Endothelial cell of umbilical vein (primary cell): ENCODE measurements around the gene SCAF11. TPM values are rescaled to one million over a fixed set of nuclear protein-coding genes. Genes with fewer than 3 reads are reported as not detected.

Source experiments
- BruUV-seq: library from RNA; stranded (reverse); fragments of 400-500 nt; replicated peaks from 2 replicates; lab custom pipeline; 2021; lab: Mats Ljungman, UMichigan
- CTCF ChIA-PET: fragments of 300-600, 350-600 bp; sonication (Branson Sonifier 250); formaldehyde crosslinking; loops from one replicate; lab custom pipeline; 2021; ENCODE audit warnings: antibody characterized with exemption, inconsistent platforms; lab: Charles Lee
- POLR2A ChIA-PET: fragments of 300-600, 350-600 bp; sonication (Branson Sonifier 250); formaldehyde crosslinking; loops from one replicate; lab custom pipeline; 2021; ENCODE audit warnings: antibody characterized with exemption, inconsistent platforms; lab: Charles Lee
- DNase-seq: peaks from one replicate; pipeline ENCODE4 v3.0.0-alpha.2; 2011; ENCODE audit warnings: low read depth, low spot score
- FAIRE-seq: peaks from 2 replicates; lab custom pipeline; 2011; peaks lifted over from hg19 to GRCh38; lab: Jason Lieb, UNC
- H2AFZ ChIP-seq: 2 replicates; pipeline ENCODE4 v1.6.0; 2012; ENCODE audit warnings: low read depth, low read length, control low read depth, inconsistent platforms
- H3K27ac ChIP-seq: 2 replicates; pipeline ENCODE4 v1.5.1; 2011; ENCODE audit warnings: low read depth, mild to moderate bottlenecking, control low read depth, low read length, moderate library complexity; ENCODE audit not compliant: insufficient read depth
- H3K27me3 ChIP-seq, 2 experiments: 2 replicates each; pipeline versions ENCODE4 v1.6.0 to v1.6.1; 2011; ENCODE audit warnings: low read length in 2 of 2, mixed read lengths in 1 of 2; ENCODE audit not compliant: control insufficient read depth in 2 of 2, insufficient read depth in 2 of 2
- H3K36me3 ChIP-seq, 2 experiments: 2 replicates in 1 of 2; 3 replicates in 1 of 2; pipeline ENCODE4 v1.5.1; 2011; ENCODE audit warnings: low read length in 2 of 2, mild to moderate bottlenecking in 1 of 2, moderate library complexity in 1 of 2; ENCODE audit not compliant: control insufficient read depth in 2 of 2, insufficient read depth in 2 of 2; ENCODE audit errors: extremely low read depth in 1 of 2
- H3K4me1 ChIP-seq: 3 replicates; pipeline ENCODE4 v1.5.1; 2011; ENCODE audit warnings: mild to moderate bottlenecking, low read length; ENCODE audit not compliant: control insufficient read depth, insufficient read depth; ENCODE audit errors: extremely low read depth
- H3K4me2 ChIP-seq: 2 replicates; pipeline ENCODE4 v1.6.1; 2011; ENCODE audit warnings: low read length, control low read depth, mixed read lengths; ENCODE audit not compliant: insufficient read depth
- H3K4me3 ChIP-seq, 3 experiments: fragments of 200-600 bp in 1 of 3; sonication (generic), shearing (Covaris generic) in 1 of 3; replicated peaks in 1 of 3; 2 replicates each; pipeline ENCODE4 v1.5.1; 2011 to 2016; ENCODE audit warnings: control low read depth in 3 of 3, low read length in 3 of 3, mild to moderate bottlenecking in 2 of 3, inconsistent platforms in 1 of 3, low read depth in 1 of 3, moderate library complexity in 1 of 3; ENCODE audit not compliant: insufficient read depth in 1 of 3
- H3K79me2 ChIP-seq: 2 replicates; pipeline ENCODE4 v1.6.0; 2012; ENCODE audit warnings: low read length, inconsistent platforms; ENCODE audit not compliant: control insufficient read depth, insufficient read depth
- H3K9ac ChIP-seq: replicated peaks from 2 replicates; pipeline ENCODE3; 2011; ENCODE audit warnings: low read length, control low read depth; ENCODE audit not compliant: insufficient read depth; ENCODE audit errors: extremely low read depth
- H3K9me1 ChIP-seq: replicated peaks from 3 replicates; pipeline ENCODE4 v1.6.0; 2011; ENCODE audit warnings: mild to moderate bottlenecking, low read length; ENCODE audit not compliant: control insufficient read depth, insufficient read depth; ENCODE audit errors: extremely low read depth
- H3K9me3 ChIP-seq: replicated peaks from 2 replicates; pipeline ENCODE4 v1.5.1; 2012; ENCODE audit warnings: low read length, inconsistent platforms; ENCODE audit not compliant: control insufficient read depth, insufficient read depth
- H4K20me1 ChIP-seq: replicated peaks from 2 replicates; pipeline ENCODE3; 2011; ENCODE audit warnings: mild to moderate bottlenecking, low read length; ENCODE audit not compliant: control insufficient read depth, insufficient read depth; ENCODE audit errors: extremely low read depth
- EZH2 ChIP-seq: IDR thresholded peaks from 2 replicates; pipeline ENCODE4 v1.6.1; 2012; ENCODE audit warnings: borderline replicate concordance, low read depth, mild to moderate bottlenecking, moderate library complexity, low read length, inconsistent platforms; ENCODE audit not compliant: severe bottlenecking
- FOS ChIP-seq: IDR thresholded peaks from 2 replicates; pipeline ENCODE4 v1.6.1; 2011; ENCODE audit warnings: mild to moderate bottlenecking, low read length, moderate library complexity, borderline replicate concordance; ENCODE audit not compliant: insufficient read depth
- GATA2 ChIP-seq: IDR thresholded peaks from 2 replicates; pipeline ENCODE4 v1.7.0; 2011; ENCODE audit warnings: low read depth, mild to moderate bottlenecking, moderate library complexity, mixed read lengths, low read length; ENCODE audit not compliant: insufficient read length, insufficient read depth
- JUN ChIP-seq: IDR thresholded peaks from 2 replicates; pipeline ENCODE4 v1.6.1; 2011; ENCODE audit warnings: borderline replicate concordance, low read depth; ENCODE audit not compliant: insufficient read length, insufficient read depth
- MYC ChIP-seq: IDR thresholded peaks from one replicate; pipeline ENCODE4 v1.6.1; 2011; ENCODE audit warnings: mild to moderate bottlenecking, low read depth, low read length
- POLR2A ChIP-seq: IDR thresholded peaks from 2 replicates; pipeline ENCODE4 v1.6.1; 2012; ENCODE audit warnings: low read depth, mild to moderate bottlenecking, control low read depth, low read length
- POLR2AphosphoS5 ChIP-seq: IDR thresholded peaks from 2 replicates; pipeline ENCODE4 v1.6.1; 2012; ENCODE audit warnings: low read depth, mild to moderate bottlenecking, control low read depth, low read length, moderate library complexity; ENCODE audit not compliant: insufficient read depth
- dilution Hi-C: fragments of 300-500 bp; cut with MboI; formaldehyde crosslinking; loops from one replicate; pipeline ENCODE4 v1.15.0; 2019; ENCODE audit warnings: low sequenced_read_pairs; ENCODE audit not compliant: extremely low pct_ligation_motif_present
- intact Hi-C: fragments of 100-400 bp; cut with micrococcal nuclease; formaldehyde crosslinking; loops from one replicate; pipeline ENCODE4 v1.10.0; 2022
- polyA plus RNA-seq, 4 experiments: library from polyadenylated mRNA; depleted of rRNA in 3 of 4; stranded (reverse) in 3 of 4; unstranded in 1 of 4; fragments of >200 nt; gene quantifications; 2 replicates each; pipeline versions ENCODE4 v1.2.1 to v1.2.3, GENCODE V29; 2011 to 2012; ENCODE audit warnings: missing spikeins in 1 of 4
- total RNA-seq: library from RNA; stranded (reverse); gene quantifications from 2 replicates; pipeline ENCODE4 v1.2.3, GENCODE V29; 2021
- TF ChIP-seq, protein P1 (sequence below): IDR thresholded peaks from 2 replicates; pipeline ENCODE4 v1.6.1; 2011; ENCODE audit not compliant: insufficient read depth, insufficient read length
- TF ChIP-seq, protein P2 (sequence below), 2 donors: IDR thresholded peaks; 1 replicate in 1 of 2; 2 replicates in 1 of 2; pipeline ENCODE4 v1.5.1; 2011; ENCODE audit warnings: low read length in 2 of 2, mild to moderate bottlenecking in 2 of 2, moderate library complexity in 2 of 2, control low read depth in 1 of 2, inconsistent platforms in 1 of 2, low read depth in 1 of 2; ENCODE audit not compliant: insufficient read depth in 1 of 2; ENCODE audit errors: extremely low read depth in 1 of 2

The SCAF11 gene
- total and polyA plus RNA-seq, 2 donors (not counting 3 experiments of a cell fraction or from before 2014, with no cell fraction given), result 20.9 to 109 TPM

DNA sequence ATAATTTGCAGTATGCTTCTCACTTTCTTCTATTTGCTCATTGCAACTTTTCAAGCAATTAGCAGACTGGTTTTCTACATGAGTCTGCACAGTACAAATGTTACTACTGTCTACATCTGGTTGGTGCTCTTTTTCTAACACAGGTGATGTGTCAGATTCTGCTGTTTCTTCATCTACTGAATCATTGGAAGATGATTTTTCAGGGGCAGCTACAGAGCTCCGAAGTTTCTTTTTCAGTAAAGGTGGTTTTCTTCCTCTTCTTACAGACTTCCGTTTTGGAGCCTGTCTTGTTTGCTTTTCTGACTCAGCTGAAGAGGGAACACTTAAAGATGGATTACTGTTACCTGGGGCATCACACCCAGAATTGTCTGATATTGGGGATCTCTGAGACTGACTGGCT, 62.1 kb downstream of the SCAF11 start:
- no peak for FAIRE-seq
- CTCF ChIA-PET, result interaction anchor here (0.7 kb wide), 1 partner anchor 26 kb away, joined by 3 read pairs; no protein-coding TSS in a partner anchor

More for the DNA sequence above, 62.1 kb downstream of the SCAF11 start:
- peaks cover 3% of the 10 kb centered on the region for H4K20me1 ChIP-seq
- H3K9ac ChIP-seq, result no peak overlapping the region
- POLR2A ChIA-PET, result no interaction called here
- dilution Hi-C loops (no loop called here), intact Hi-C loops (no loop called here)
- TF ChIP-seq MYC, result no peak
- TF ChIP-seq GATA2, result no peak
- TF ChIP-seq, protein P1, sequence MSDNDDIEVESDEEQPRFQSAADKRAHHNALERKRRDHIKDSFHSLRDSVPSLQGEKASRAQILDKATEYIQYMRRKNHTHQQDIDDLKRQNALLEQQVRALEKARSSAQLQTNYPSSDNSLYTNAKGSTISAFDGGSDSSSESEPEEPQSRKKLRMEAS, result no peak
- no peak for TF ChIP-seq FOS
- no peak for TF ChIP-seq EZH2
- TF ChIP-seq, protein P2, sequence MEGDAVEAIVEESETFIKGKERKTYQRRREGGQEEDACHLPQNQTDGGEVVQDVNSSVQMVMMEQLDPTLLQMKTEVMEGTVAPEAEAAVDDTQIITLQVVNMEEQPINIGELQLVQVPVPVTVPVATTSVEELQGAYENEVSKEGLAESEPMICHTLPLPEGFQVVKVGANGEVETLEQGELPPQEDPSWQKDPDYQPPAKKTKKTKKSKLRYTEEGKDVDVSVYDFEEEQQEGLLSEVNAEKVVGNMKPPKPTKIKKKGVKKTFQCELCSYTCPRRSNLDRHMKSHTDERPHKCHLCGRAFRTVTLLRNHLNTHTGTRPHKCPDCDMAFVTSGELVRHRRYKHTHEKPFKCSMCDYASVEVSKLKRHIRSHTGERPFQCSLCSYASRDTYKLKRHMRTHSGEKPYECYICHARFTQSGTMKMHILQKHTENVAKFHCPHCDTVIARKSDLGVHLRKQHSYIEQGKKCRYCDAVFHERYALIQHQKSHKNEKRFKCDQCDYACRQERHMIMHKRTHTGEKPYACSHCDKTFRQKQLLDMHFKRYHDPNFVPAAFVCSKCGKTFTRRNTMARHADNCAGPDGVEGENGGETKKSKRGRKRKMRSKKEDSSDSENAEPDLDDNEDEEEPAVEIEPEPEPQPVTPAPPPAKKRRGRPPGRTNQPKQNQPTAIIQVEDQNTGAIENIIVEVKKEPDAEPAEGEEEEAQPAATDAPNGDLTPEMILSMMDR (IDR thresholded peaks at IDR 0.05; ENCODE audit: extremely low read depth in 1 of 2, insufficient read depth in 1 of 2, low read depth in 1 of 2, low read length in 2 of 2), result no peak
- no peak for TF ChIP-seq JUN
- no peak for TF ChIP-seq POLR2AphosphoS5
- TF ChIP-seq POLR2A, result no peak
- H2AFZ ChIP-seq, result no peak overlapping the region
- H3K79me2 ChIP-seq, result no peaks in the 10 kb centered on the region
- H3K9me3 ChIP-seq, result no peaks in the 10 kb centered on the region
- H3K27me3 ChIP-seq, result no peaks in the 10 kb centered on the region
- no peak for DNase-seq
- no TSS peak for BruUV-seq
- H3K4me3 ChIP-seq, result no peak overlapping the region
- peaks cover 5 to 24% of the 10 kb centered on the region in 2 experiments for H3K36me3 ChIP-seq
- no peak overlapping the region for H3K27ac ChIP-seq
- H3K4me2 ChIP-seq, result no peak overlapping the region
- H3K9me1 ChIP-seq, result no peaks in the 10 kb centered on the region
- no peaks in the 10 kb centered on the region for H3K4me1 ChIP-seq
